Measurements from ENCODE around the gene TDRD1. TPM values are rescaled to one million over a fixed set of nuclear protein-coding genes. Genes with fewer than 3 reads are reported as not detected.

TDRD1 gene
- total RNA-seq, 2 experiments from 2014 or later = 0.08 to 0.20 TPM

- Mint-ChIP-seq H3K27me3 (peaks cover 22% of the 10 kb centered on the region), H3K4me1 (no peaks in the 10 kb centered on the region), H3K36me3 (no peaks in the 10 kb centered on the region), H3K27ac (no peak overlapping the region), H3K4me3 (no peak overlapping the region), H3K9me3 (no peaks in the 10 kb centered on the region)
- no peak for ATAC-seq (ENCODE audit: low read depth)
- POLR2A ChIA-PET = no interaction called here
- no peak for DNase-seq
Measured at GRCh38 chr10:114184276-114184675, 5.1 kb downstream of the TDRD1 start.

DNA sequence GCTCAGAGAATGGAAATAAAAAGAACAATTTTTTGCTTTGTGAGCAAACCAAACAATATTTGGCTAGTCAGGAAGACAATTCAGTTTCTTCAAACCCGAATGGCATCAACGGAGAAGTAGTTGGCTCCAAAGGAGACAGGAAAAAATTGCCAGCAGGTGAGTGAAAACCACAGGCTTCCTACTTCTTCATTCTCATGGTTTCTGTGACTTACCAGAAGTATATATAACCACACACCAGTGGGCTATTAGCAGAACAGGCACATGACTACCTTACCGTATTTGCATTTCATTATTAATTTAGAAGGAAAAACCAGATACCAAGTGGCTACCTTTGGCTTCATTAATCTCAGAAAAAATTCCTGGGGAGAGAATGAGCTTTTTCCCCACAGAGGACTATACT, 8.8 kb downstream of the TDRD1 start:
- Mint-ChIP-seq H3K4me1 (no peaks in the 10 kb centered on the region), H3K36me3 (no peaks in the 10 kb centered on the region), H3K27ac (no peak overlapping the region), H3K27me3 (peaks cover 42% of the 10 kb centered on the region), H3K9me3 (no peaks in the 10 kb centered on the region), H3K4me3 (no peak overlapping the region)
- DNase-seq (no peak), ATAC-seq (ENCODE audit: low read depth) (no peak)
- POLR2A ChIA-PET = no interaction called here

DNA sequence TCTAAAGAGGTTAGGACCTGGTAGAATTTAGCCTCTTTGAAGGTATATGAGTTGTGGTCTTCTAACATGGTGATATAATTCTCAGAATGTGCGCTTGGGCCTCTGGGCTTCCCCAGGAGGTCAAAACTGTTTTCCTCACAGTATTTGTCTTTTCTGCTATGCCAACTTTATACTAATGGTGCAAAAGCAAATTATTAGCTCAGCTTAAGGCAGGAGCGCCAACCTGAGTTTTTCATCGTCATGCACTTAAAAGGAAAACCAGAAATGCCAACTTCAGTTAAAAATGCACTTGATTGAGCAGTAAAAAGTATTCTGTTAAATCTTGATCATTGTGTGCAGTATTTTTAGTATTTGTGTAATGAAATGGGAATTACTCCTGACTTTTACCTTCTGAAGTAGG, 9.7 kb downstream of the TDRD1 start:
- POLR2A ChIA-PET = no interaction called here
- Mint-ChIP-seq H3K36me3 (no peaks in the 10 kb centered on the region), H3K4me3 (no peak overlapping the region), H3K27me3 (peaks cover 47% of the 10 kb centered on the region), H3K4me1 (no peaks in the 10 kb centered on the region), H3K27ac (no peak overlapping the region), H3K9me3 (no peaks in the 10 kb centered on the region)
- DNase-seq = no peak
- ATAC-seq (ENCODE audit: low read depth) = no peak

DNA sequence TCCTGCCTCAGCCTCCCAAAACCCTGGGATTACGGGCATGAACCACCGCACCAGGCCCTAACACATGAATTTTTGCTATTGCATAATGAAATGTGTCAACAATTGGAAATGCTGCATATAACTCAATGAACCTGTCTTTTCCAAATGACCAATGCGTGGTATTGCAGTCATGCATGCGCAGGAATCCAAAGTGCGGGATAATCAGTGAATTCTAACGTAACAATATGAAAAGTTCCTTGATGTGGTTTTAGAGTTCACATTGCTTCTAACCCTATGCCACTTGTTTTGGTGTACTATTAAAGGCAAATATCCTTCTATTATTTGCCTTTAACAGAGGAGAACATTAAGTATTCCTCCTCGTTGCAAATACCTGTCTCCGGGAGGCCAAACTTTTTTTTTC, 10.5 kb downstream of the TDRD1 start:
- Mint-ChIP-seq H3K27me3 (peaks cover 53% of the 10 kb centered on the region), H3K4me3 (no peak overlapping the region), H3K9me3 (no peaks in the 10 kb centered on the region), H3K4me1 (peaks cover 3% of the 10 kb centered on the region), H3K36me3 (no peaks in the 10 kb centered on the region), H3K27ac (no peak overlapping the region)
- POLR2A ChIA-PET = no interaction called here
- ATAC-seq (ENCODE audit: low read depth) (no peak), DNase-seq (no peak)

- peak; percentile 68 for ATAC-seq (ENCODE audit: low read depth)
- Mint-ChIP-seq H3K4me3 (no peak overlapping the region), H3K4me1 (peaks cover 13% of the 10 kb centered on the region), H3K9me3 (no peaks in the 10 kb centered on the region), H3K36me3 (no peaks in the 10 kb centered on the region), H3K27ac (no peak overlapping the region), H3K27me3 (peaks cover 69% of the 10 kb centered on the region)
- POLR2A ChIA-PET = no interaction called here
- DNase-seq = no peak
Measured at GRCh38 chr10:114195079-114195478, 15.9 kb downstream of the TDRD1 start.

DNA sequence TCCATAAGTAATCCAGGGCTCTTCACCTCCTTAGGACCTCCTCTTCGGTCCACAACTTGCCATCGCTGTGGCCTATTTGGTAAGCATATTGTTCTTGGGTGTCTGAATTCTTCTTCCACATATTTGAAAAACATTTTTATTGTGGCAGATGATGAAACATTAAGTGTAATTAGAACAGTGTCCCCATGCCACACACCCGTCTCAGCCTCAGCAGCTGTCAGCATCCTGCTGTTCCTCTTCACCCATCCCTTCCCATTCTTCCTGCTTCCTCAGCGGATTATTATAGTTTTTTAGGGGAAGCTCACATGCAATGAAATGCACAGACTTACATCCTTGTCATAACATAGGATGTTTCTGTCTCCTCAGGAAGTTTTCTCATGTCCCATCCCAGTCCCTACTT, 20.1 kb downstream of the TDRD1 start:
- POLR2A ChIA-PET = no interaction called here
- H3K9me3 Mint-ChIP-seq = no peaks in the 10 kb centered on the region
- peaks cover 13% of the 10 kb centered on the region for H3K4me1 Mint-ChIP-seq
- no peaks in the 10 kb centered on the region for H3K36me3 Mint-ChIP-seq
- DNase-seq = no peak
- H3K4me3 Mint-ChIP-seq = no peak overlapping the region
- no peak overlapping the region for H3K27ac Mint-ChIP-seq
- ATAC-seq (ENCODE audit: low read depth) = no peak
- peaks cover 65% of the 10 kb centered on the region for H3K27me3 Mint-ChIP-seq

DNA sequence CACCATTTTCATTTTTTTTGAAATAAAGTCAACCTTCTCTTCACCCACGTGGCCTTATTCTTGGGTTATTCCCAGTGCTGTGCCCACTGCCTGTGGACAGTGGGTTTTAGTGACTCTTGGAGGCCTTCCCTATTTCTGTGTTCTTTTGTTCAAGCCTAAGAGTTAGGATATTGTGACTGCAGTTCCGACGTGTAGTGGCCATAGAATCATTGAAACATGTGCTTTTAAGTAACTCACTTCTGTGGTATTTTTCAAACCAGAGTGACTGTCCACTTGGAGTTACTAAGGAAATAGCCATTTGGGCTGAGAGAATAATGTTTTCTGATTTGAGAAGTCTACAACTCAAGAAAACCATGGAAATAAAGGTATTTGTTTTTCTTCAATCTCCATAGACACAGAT, 23.7 kb downstream of the TDRD1 start:
- no peaks in the 10 kb centered on the region for H3K36me3 Mint-ChIP-seq
- peaks cover 43% of the 10 kb centered on the region for H3K27me3 Mint-ChIP-seq
- no peak overlapping the region for H3K4me3 Mint-ChIP-seq
- POLR2A ChIA-PET = no interaction called here
- H3K9me3 Mint-ChIP-seq = no peaks in the 10 kb centered on the region
- ATAC-seq (ENCODE audit: low read depth) (no peak), DNase-seq (no peak)
- H3K27ac Mint-ChIP-seq = no peak overlapping the region
- no peaks in the 10 kb centered on the region for H3K4me1 Mint-ChIP-seq

DNA sequence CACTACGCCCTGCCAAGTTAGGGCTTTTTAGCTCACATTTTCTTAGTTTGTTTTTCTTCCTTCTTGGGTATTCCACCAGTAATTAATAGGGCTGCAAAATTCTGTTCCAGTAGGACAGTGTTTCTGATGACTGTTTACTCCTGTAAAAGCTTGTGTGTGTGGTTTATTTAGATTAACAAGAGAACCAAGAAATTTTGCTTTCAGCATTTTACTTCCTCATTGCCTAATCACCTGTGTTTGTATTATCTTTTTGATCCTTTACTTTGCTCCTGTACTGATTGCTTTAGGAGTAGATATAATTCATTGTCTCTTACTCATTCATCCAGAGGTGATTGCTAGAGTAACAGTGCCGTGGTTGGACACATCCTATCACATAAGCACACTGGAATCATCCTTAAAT, 27.7 kb downstream of the TDRD1 start:
- no peaks in the 10 kb centered on the region for H3K9me3 Mint-ChIP-seq
- no peak for ATAC-seq (ENCODE audit: low read depth)
- H3K27ac Mint-ChIP-seq = no peak overlapping the region

GRCh38 chr10:114207349-114207748, 28.2 kb downstream of the TDRD1 start:
- no peaks in the 10 kb centered on the region for H3K36me3 Mint-ChIP-seq
- POLR2A ChIA-PET = no interaction called here
- DNase-seq (no peak), ATAC-seq (ENCODE audit: low read depth) (no peak)
- H3K4me1 Mint-ChIP-seq = no peaks in the 10 kb centered on the region
- no peaks in the 10 kb centered on the region for H3K9me3 Mint-ChIP-seq
- no peak overlapping the region for H3K27ac Mint-ChIP-seq
- H3K4me3 Mint-ChIP-seq = no peak overlapping the region
- peaks cover 37% of the 10 kb centered on the region for H3K27me3 Mint-ChIP-seq

More for the DNA sequence above, 27.7 kb downstream of the TDRD1 start:
- Mint-ChIP-seq H3K4me1 (no peaks in the 10 kb centered on the region), H3K27me3 (peaks cover 40% of the 10 kb centered on the region), H3K36me3 (no peaks in the 10 kb centered on the region), H3K4me3 (no peak overlapping the region)
- no peak for DNase-seq
- POLR2A ChIA-PET = no interaction called here

GRCh38 chr10:114208351-114208750, 29.2 kb downstream of the TDRD1 start:
- Mint-ChIP-seq H3K4me1 (no peaks in the 10 kb centered on the region), H3K27me3 (peaks cover 33% of the 10 kb centered on the region), H3K36me3 (no peaks in the 10 kb centered on the region), H3K4me3 (no peak overlapping the region), H3K9me3 (no peaks in the 10 kb centered on the region), H3K27ac (no peak overlapping the region)
- no peak for DNase-seq
- POLR2A ChIA-PET = no interaction called here
- no peak for ATAC-seq (ENCODE audit: low read depth)

DNA sequence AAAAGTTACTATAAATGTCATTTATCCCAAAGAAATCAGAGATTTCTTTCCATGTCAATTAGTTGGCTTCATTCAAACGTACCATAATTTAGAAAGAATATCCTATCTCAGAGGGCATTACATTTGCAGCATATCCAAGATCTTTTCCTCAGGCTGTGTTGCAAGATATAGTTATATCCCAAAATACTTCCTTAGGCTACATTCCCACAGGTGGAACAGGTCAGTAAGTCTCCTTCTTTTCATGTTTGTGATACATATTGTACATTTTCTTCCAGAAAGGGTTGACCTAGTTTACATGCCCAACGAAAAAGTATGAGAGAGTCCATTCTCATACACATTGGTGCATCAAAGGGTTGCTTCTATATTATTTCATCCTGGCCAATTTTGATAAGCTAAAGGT, 33.0 kb downstream of the TDRD1 start:
- no peak overlapping the region for H3K27ac Mint-ChIP-seq
- H3K4me3 Mint-ChIP-seq = no peak overlapping the region
- POLR2A ChIA-PET = no interaction called here
- no peaks in the 10 kb centered on the region for H3K36me3 Mint-ChIP-seq
- no peaks in the 10 kb centered on the region for H3K4me1 Mint-ChIP-seq
- H3K27me3 Mint-ChIP-seq = peaks cover 30% of the 10 kb centered on the region
- no peak for DNase-seq
- no peak for ATAC-seq (ENCODE audit: low read depth)
- H3K9me3 Mint-ChIP-seq = no peaks in the 10 kb centered on the region

DNA sequence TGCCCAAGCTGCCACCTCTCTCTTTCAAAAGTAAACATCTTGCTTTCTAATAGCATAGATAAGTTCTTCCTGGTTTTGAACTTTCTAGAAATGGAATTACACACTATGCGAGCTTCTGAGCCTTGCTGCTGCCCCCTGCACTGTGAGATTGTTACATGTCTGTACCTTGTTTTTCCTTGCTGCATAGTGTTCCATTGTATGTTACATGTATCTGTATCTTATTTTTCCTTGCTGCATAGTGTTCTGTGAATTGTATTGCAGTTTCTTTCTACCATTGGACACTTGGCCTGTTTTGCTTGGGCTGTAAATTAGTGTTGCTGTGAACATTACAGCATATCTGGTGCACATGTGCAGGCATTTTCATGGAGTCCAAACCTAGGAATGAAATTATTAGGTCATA, 35.9 kb downstream of the TDRD1 start:
- DNase-seq = no peak
- POLR2A ChIA-PET = no interaction called here
- Mint-ChIP-seq H3K27me3 (peaks cover 29% of the 10 kb centered on the region), H3K9me3 (no peaks in the 10 kb centered on the region), H3K4me1 (no peaks in the 10 kb centered on the region), H3K27ac (no peak overlapping the region), H3K4me3 (no peak overlapping the region), H3K36me3 (no peaks in the 10 kb centered on the region)
- no peak for ATAC-seq (ENCODE audit: low read depth)

GRCh38 chr10:114220281-114220680, 41.1 kb downstream of the TDRD1 start:
- Mint-ChIP-seq H3K36me3 (no peaks in the 10 kb centered on the region), H3K9me3 (no peaks in the 10 kb centered on the region), H3K27ac (no peak overlapping the region), H3K4me3 (no peak overlapping the region), H3K27me3 (peaks cover 25% of the 10 kb centered on the region), H3K4me1 (no peaks in the 10 kb centered on the region)
- no peak for ATAC-seq (ENCODE audit: low read depth)
- POLR2A ChIA-PET = no interaction called here
- DNase-seq = no peak

DNA sequence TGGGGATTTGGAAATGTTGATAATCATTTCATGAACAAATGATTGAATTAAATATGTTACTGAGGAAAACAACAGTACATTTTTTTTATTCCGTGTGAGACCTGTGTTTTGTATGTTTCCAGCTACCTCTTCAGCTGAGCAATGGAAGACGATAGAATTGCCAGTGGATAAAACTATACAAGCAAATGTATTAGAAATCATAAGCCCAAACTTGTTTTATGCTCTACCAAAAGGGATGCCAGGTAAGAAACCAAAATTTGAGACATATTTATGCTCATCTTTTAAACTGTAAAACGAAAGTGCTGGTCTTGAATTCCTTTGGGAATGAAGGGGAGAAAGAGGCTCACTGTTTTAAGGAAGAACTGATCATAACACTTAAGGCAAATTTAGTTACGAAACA, 42.1 kb downstream of the TDRD1 start:
- ATAC-seq (ENCODE audit: low read depth) = no peak
- DNase-seq = no peak
- H3K4me3 Mint-ChIP-seq = no peak overlapping the region
- no peaks in the 10 kb centered on the region for H3K4me1 Mint-ChIP-seq
- no peaks in the 10 kb centered on the region for H3K9me3 Mint-ChIP-seq
- no peaks in the 10 kb centered on the region for H3K36me3 Mint-ChIP-seq
- peaks cover 27% of the 10 kb centered on the region for H3K27me3 Mint-ChIP-seq
- POLR2A ChIA-PET = no interaction called here
- no peak overlapping the region for H3K27ac Mint-ChIP-seq

DNA sequence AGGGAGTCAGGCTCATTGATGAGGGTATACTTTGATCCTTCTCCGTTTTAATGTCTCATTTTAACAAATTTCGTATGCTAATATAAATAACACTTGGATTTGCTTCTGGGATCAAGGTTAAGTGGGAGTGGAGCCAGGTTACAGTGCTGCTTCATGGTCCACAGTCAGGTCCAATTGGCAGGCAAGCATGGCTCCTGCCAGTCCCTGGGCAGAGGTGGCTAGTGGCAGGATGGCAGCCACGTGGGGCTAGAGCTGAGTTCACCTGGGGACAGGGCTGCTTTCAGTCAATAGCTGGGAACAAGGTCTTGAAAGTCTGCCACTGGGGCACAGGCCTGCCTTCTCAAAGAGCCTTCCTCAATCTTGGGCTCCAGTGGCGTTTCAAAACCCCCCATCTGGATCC, 43.9 kb downstream of the TDRD1 start:
- ATAC-seq (ENCODE audit: low read depth) = no peak
- H3K27me3 Mint-ChIP-seq = peaks cover 27% of the 10 kb centered on the region

More for the DNA sequence above, 43.9 kb downstream of the TDRD1 start:
- Mint-ChIP-seq H3K4me3 (no peak overlapping the region), H3K36me3 (no peaks in the 10 kb centered on the region), H3K27ac (no peak overlapping the region), H3K4me1 (no peaks in the 10 kb centered on the region), H3K9me3 (no peaks in the 10 kb centered on the region)
- DNase-seq = no peak
- POLR2A ChIA-PET = no interaction called here

All from activated naive CD8-positive, alpha-beta T cell treated with anti-CD3 and anti-CD28 coated beads, Interleukin-2, amount 10 ng/mL, durations not matched to agents 7 days and 5 days (primary cell).